Left ventricle myocardium inferior (tissue), 1 donor: ENCODE measurements around the gene MYADML2. TPM values are rescaled to one million over a fixed set of nuclear protein-coding genes. Genes with fewer than 3 reads are reported as not detected.
A peak's percentile ranks its signal among the peaks of the same experiment; 100 is the strongest.

Source experiments
- DNase-seq: peaks from one replicate; pipeline ENCODE4 v3.0.0-alpha.2; 2020
- H3K27ac ChIP-seq: fragments of 200-600 bp; replicated peaks from 2 replicates; pipeline ENCODE4 v1.8.0; 2021
- H3K27me3 ChIP-seq: fragments of 200-600 bp; 2 replicates; pipeline ENCODE4 v1.8.0; 2021; ENCODE audit warnings: low read depth
- H3K36me3 ChIP-seq: fragments of 200-600 bp; 2 replicates; pipeline ENCODE4 v1.8.0; 2021
- H3K4me1 ChIP-seq: fragments of 200-600 bp; 2 replicates; pipeline ENCODE4 v1.8.0; 2021
- H3K4me3 ChIP-seq: fragments of 200-600 bp; 2 replicates; pipeline ENCODE4 v1.8.0; 2021; ENCODE audit warnings: mild to moderate bottlenecking, moderate library complexity
- H3K9me3 ChIP-seq: fragments of 200-600 bp; replicated peaks from 2 replicates; pipeline ENCODE4 v1.8.0; 2021
- intact Hi-C: fragments of 100-400 bp; cut with micrococcal nuclease; formaldehyde crosslinking; loops from one replicate; pipeline ENCODE4 v1.11.0; 2022
- total RNA-seq: library from RNA; stranded (reverse); fragmentation: NEBNext Ultra II Directional; extraction: Animal tissue kit (Norgen Biotek cat#: 25700); gene quantifications from one replicate; pipeline ENCODE4 v1.2.1, GENCODE V29; 2021
- TF ChIP-seq, protein P1 (sequence below): fragments of 200-600 bp; IDR thresholded peaks from 2 replicates; pipeline ENCODE4 v1.8.0; 2021; ENCODE audit warnings: antibody characterized with exemption, mild to moderate bottlenecking, borderline replicate concordance
- donor health status: DM: no; HTN: yes; CAD: no; lungs with severe emphysema.

Gene MYADML2
- total RNA-seq, 1 donor from 2014 or later = 7.2 TPM

DNA sequence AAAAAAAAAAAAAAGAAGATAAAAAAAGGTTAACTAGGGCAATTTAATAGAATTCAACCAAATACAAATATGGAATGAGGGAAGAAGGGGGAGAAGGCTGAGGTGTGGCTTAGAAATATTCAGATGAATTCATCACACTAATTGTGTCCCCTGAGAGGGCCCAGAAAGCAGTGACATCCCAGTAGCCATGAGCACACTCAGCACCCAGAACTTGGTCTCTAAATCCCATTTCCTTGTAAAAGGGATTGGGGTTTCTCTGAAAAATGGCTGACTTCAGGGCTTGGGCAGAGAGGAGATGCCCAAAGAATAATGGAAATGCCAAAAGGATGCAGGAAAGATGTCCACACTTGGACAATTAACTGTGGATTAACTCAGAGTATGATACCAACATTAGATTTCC lies 26.4 kb upstream of the MYADML2 start:
- Histone ChIP-seq H3K27ac (no peak overlapping the region), H3K4me1 (peaks cover 22% of the 10 kb centered on the region), H3K27me3 (peaks cover 36% of the 10 kb centered on the region), H3K36me3 (no peaks in the 10 kb centered on the region), H3K9me3 (peaks cover 9% of the 10 kb centered on the region), H3K4me3 (no peak overlapping the region)
- intact Hi-C loops = no loop called here
- no peak for DNase-seq
- TF ChIP-seq, protein P1, sequence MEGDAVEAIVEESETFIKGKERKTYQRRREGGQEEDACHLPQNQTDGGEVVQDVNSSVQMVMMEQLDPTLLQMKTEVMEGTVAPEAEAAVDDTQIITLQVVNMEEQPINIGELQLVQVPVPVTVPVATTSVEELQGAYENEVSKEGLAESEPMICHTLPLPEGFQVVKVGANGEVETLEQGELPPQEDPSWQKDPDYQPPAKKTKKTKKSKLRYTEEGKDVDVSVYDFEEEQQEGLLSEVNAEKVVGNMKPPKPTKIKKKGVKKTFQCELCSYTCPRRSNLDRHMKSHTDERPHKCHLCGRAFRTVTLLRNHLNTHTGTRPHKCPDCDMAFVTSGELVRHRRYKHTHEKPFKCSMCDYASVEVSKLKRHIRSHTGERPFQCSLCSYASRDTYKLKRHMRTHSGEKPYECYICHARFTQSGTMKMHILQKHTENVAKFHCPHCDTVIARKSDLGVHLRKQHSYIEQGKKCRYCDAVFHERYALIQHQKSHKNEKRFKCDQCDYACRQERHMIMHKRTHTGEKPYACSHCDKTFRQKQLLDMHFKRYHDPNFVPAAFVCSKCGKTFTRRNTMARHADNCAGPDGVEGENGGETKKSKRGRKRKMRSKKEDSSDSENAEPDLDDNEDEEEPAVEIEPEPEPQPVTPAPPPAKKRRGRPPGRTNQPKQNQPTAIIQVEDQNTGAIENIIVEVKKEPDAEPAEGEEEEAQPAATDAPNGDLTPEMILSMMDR = no peak

GRCh38 chr17:81968850-81969812 lies 22.1 kb upstream of the MYADML2 start:
- Histone ChIP-seq H3K27me3 (peaks cover 72% of the 10 kb centered on the region), H3K9me3 (peaks cover 9% of the 10 kb centered on the region), H3K4me3 (no peak overlapping the region), H3K4me1 (peaks cover 26% of the 10 kb centered on the region), H3K36me3 (no peaks in the 10 kb centered on the region), H3K27ac (no peak overlapping the region)
- intact Hi-C loops = loop anchor here (10.0 kb wide), 1 partner anchor 176 kb away; no protein-coding TSS in a partner anchor
- TF ChIP-seq, protein P1 = no peak
- DNase-seq = no peak

GRCh38 chr17:81968396-81968745 lies 21.3 kb upstream of the MYADML2 start:
- H3K27me3 ChIP-seq = peaks cover 79% of the 10 kb centered on the region

GRCh38 chr17:81967533-81968395 lies 20.7 kb upstream of the MYADML2 start:
- TF ChIP-seq, protein P1 = no peak
- H3K4me3 ChIP-seq = peak overlapping the region; percentile 34
- H3K36me3 ChIP-seq = no peaks in the 10 kb centered on the region
- intact Hi-C loops = loop anchor here (10.0 kb wide), 1 partner anchor 177 kb away; no protein-coding TSS in a partner anchor
- H3K27ac ChIP-seq = no peak overlapping the region
- peaks cover 85% of the 10 kb centered on the region for H3K27me3 ChIP-seq
- no peaks in the 10 kb centered on the region for H3K9me3 ChIP-seq
- DNase-seq = peak; percentile 83
- H3K4me1 ChIP-seq = peaks cover 26% of the 10 kb centered on the region

More at GRCh38 chr17:81968396-81968745, 21.3 kb upstream of the MYADML2 start:
- Histone ChIP-seq H3K4me1 (peaks cover 26% of the 10 kb centered on the region), H3K9me3 (peaks cover 4% of the 10 kb centered on the region), H3K4me3 (peak overlapping the region; percentile 34), H3K36me3 (no peaks in the 10 kb centered on the region), H3K27ac (no peak overlapping the region)
- intact Hi-C loops = loop anchor here (10.0 kb wide), 1 partner anchor 176 kb away; no protein-coding TSS in a partner anchor
- DNase-seq = no peak
- TF ChIP-seq, protein P1 = no peak

DNA sequence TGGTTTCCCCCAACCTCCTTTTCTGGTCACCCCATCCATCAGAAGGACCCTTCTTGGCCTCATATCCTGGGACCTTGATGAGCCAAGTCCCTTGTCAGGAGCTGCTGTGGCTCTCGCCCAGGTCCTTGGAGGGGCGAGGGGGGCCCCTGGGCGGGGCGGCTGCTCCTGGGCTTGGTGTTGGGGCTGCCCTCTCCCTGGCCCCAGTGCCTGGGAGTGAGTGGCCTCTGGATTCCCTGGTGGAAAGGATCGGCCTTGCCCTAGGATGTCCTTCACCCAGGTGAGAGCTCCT lies 20.2 kb upstream of the MYADML2 start:
- no peak overlapping the region for H3K4me3 ChIP-seq
- H3K36me3 ChIP-seq = no peaks in the 10 kb centered on the region
- H3K9me3 ChIP-seq = no peaks in the 10 kb centered on the region
- TF ChIP-seq, protein P1 = no peak
- DNase-seq = no peak
- H3K4me1 ChIP-seq = peaks cover 27% of the 10 kb centered on the region
- no peak overlapping the region for H3K27ac ChIP-seq
- peaks cover 87% of the 10 kb centered on the region for H3K27me3 ChIP-seq
- intact Hi-C loops = loop anchor here (10.0 kb wide), 1 partner anchor 178 kb away; no protein-coding TSS in a partner anchor
